D721Med (cell line): Measurements from ENCODE around the gene TSGA10.

Experiments used
- DNase-seq: peaks from one replicate; pipeline ENCODE4 v3.0.0; 2011; ENCODE audit warnings: low spot score; ENCODE audit not compliant: insufficient read length
- FAIRE-seq: peaks from 2 replicates; lab custom pipeline; 2011; peaks lifted over from hg19 to GRCh38; lab: Jason Lieb, UNC
- TF ChIP-seq, protein P1 (sequence below): IDR thresholded peaks from 2 replicates; pipeline ENCODE4 v1.5.1; 2012; ENCODE audit warnings: mild to moderate bottlenecking, control low read depth; ENCODE audit not compliant: insufficient read depth; ENCODE audit errors: missing control alignments

The TSGA10 gene

DNA sequence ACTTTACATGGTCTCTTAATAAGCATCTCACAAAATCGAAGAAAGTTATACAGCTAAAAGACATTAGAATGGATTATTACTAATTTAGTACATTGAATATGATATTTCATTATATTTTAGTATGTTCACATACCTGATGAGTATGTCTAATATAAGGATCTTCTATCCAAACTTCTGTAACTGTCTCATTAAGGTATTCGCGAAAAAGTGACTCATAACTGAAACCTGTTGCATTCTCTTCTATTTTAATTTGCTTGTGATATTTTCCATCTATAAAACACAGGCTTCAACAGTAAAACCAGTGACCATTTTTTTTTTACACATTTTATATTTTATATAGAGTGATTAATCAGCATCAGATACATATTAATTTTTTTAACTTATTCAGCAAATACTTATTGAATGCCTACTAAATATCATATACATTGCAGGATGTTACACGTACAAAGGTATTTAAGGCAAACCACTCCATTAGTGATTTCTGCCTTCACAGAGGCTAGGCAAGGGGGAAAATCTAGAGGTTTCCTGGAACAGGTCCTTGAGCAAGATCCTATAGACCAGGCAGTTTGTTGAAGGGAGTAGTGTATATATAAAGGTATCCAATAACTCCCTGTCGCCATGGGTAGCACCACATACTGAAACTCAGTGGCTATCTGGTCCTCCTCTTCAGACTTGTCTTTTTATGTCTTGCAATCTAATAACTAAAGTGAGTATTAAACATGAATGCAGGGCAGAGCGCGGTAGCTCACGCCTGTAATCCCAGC is 16.8 kb upstream of the TSGA10 start:
- DNase-seq, result no peak
- TF ChIP-seq, protein P1, sequence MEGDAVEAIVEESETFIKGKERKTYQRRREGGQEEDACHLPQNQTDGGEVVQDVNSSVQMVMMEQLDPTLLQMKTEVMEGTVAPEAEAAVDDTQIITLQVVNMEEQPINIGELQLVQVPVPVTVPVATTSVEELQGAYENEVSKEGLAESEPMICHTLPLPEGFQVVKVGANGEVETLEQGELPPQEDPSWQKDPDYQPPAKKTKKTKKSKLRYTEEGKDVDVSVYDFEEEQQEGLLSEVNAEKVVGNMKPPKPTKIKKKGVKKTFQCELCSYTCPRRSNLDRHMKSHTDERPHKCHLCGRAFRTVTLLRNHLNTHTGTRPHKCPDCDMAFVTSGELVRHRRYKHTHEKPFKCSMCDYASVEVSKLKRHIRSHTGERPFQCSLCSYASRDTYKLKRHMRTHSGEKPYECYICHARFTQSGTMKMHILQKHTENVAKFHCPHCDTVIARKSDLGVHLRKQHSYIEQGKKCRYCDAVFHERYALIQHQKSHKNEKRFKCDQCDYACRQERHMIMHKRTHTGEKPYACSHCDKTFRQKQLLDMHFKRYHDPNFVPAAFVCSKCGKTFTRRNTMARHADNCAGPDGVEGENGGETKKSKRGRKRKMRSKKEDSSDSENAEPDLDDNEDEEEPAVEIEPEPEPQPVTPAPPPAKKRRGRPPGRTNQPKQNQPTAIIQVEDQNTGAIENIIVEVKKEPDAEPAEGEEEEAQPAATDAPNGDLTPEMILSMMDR, result no peak
- no peak for FAIRE-seq

DNA sequence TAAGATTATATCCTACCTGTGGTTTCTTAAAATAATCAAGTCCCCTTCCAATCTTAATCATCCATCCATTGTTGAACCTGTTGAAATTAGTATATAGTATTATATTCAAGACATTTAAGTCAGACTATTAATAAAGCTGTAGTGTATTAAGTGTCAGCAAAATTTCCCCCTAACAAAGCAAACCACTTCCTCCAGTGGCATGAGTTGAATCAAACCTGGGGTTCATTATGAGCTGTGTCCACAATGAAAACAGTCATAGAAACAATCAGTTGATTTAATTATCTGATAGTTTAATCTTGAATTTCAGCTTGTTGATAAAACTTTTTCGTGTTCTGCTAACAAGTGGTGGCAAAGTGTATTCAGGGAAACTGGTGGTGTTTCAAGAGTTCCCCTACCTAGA is 14.8 kb upstream of the TSGA10 start:
- DNase-seq, result no peak
- TF ChIP-seq, protein P1, result no peak
- FAIRE-seq, result no peak

DNA sequence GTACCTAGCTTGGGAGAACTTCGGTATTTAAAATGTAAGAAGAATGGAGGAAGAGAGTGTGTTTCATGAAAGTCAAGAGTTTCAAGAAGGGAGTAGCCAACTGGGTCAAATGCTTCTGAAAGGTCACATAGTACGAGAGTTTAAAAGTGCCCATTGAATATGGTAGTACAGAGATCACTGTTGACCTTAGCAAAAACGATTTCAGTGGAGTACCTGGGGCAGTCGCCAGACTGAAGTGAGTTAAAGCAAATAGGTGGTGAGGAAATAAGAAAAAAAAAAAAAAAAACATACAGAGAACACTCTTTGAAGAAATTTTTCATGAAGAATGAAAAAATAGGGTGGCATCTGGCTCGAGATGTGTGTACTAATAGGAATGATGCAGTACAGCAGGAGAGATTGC is 11.5 kb upstream of the TSGA10 start:
- DNase-seq, result no peak
- TF ChIP-seq, protein P1, result no peak
- FAIRE-seq, result no peak

DNA sequence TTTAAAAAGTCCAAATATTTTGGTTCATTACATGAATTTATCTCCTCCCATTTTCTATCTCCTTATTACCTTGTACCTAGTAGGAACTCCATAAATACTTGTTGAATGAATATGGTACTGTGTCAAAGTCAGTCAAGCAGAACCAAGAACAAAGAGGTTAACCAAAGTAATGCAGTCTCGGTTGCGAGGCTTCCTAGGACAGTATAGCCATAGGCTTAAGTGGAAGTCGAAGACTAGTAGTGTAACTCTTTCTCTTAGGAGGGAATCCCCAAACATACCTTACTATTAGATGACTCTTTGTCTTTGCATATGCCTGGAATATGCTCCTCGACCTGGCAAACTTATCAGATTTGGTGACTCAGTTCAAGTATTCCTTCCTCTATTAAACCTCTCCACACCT is 4.9 kb upstream of the TSGA10 start:
- TF ChIP-seq, protein P1, result no peak
- FAIRE-seq (no peak), DNase-seq (no peak)

DNA sequence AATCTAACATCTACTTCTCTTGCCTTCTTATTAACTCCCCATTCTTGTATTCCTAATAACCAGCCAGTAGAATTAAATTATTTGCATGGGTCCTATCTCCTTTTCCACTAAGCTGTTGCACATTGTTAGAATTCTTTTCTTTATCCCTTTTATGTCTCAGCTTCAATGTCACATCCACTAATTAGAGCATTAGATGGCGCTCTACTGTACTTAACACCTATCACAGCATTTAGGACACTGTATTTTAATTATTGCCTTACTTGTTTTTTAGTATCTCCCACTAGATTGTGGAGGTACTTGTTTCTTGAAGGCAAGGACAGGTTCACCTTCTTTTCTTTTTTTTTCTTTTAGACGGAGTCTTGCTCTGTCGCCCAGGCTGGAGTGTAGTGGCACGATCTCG is 3.9 kb upstream of the TSGA10 start:
- no peak for FAIRE-seq
- TF ChIP-seq, protein P1, result peak; percentile 18
- no peak for DNase-seq

DNA sequence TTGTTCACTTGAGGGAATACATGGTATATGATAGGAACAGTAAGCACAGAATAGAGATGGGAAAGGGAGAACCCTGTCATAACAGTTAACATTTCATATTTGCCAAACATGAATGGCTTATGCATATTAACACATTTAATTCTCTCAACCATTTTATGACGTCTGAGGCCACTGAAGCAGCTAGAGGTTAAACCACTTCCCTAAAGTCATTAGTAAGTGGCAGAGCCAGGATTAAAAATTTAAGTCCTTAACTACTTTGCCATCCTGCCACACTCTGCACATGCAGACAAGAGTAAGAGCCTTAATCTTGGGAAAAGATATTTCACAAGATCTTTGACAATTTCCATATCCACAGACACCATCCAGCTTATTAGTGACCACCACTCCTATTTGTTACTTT is 2.1 kb upstream of the TSGA10 start:
- TF ChIP-seq, protein P1, result no peak
- no peak for DNase-seq
- no peak for FAIRE-seq

DNA sequence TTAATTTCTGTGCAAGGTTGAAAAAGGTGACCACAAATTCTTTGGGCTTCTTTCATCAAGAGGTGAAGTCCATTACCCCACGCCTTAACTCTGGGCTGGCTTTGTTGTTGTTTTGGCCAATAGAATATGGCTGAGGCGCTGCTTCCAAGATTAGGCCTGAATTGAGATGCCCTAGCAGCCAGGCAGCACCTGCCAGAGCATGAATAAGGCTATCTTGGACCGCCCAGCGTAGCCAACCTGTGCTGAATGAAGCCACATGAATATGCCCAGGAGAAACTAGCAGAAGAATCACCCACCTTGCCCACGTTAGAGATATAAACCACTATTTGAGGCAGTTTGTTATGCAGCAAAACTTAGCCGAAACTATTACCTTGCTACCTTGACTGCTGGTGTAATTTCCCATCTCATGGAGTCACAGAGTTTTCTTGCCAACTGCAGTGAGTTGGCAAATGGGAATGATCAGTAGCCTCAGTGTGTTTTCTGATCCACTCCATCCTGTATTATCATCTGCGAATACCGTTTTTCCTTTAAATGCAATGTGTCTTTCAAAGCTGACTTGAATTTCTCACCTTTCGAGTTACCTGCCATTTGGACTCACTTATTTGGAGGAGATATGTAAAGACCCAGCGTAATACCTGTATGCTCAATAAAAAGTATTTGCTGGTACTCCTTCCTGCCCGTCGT is 679 bp downstream of the TSGA10 start:
- FAIRE-seq, result no peak
- TF ChIP-seq, protein P1, result no peak
- DNase-seq, result no peak
